Testis (tissue), 3 donors: ENCODE data around the gene MAGI2. TPM values are rescaled to one million over a fixed set of nuclear protein-coding genes. Genes with fewer than 3 reads are reported as not detected.

Experiments
- DNase-seq: peaks from one replicate; pipeline ENCODE4 v3.0.0-alpha.2; 2019
- H3K27ac ChIP-seq, 2 donors: fragments of 200-600 bp; sonication (generic); one replicate each; pipeline ENCODE4 v1.5.1; 2019
- H3K27me3 ChIP-seq: fragments of 200-600 bp; sonication (generic); one replicate; pipeline ENCODE4 v1.5.1; 2019
- H3K36me3 ChIP-seq: fragments of 200-600 bp; sonication (generic); one replicate; pipeline ENCODE4 v1.5.1; 2017; ENCODE audit warnings: low read depth; ENCODE audit errors: missing control alignments
- H3K4me1 ChIP-seq: fragments of 200-600 bp; sonication (generic); one replicate; pipeline ENCODE4 v1.5.1; 2019
- H3K4me3 ChIP-seq, 2 donors: fragments of 200-600 bp; sonication (generic); one replicate each; pipeline ENCODE4 v1.5.1; 2017 to 2019
- H3K9me3 ChIP-seq: fragments of 200-600 bp; sonication (generic); one replicate; pipeline ENCODE4 v1.5.1; 2017
- POLR2A ChIP-seq: fragments of 450-650 bp; IDR thresholded peaks from one replicate; pipeline ENCODE4 v1.6.1; 2017; ENCODE audit warnings: antibody characterized with exemption, mild to moderate bottlenecking, moderate library complexity
- WGBS, 2 donors: methylation state at CpG; one replicate each; pipeline ENCODE4 v1.1.5; 2018; 5-methylcytosine and 5-hydroxymethylcytosine counted together
- intact Hi-C: fragments of 100-400 bp; cut with DNase I; formaldehyde crosslinking; loops from one replicate; pipeline ENCODE4 v1.15.1; 2023; ENCODE audit warnings: low total_unique reads
- polyA plus RNA-seq: library from polyadenylated mRNA; stranded (reverse); fragments of 350-450 nt; fragmentation: Illumina TruSeq; extraction: RNeasy Lipid Tissue Mini Kit (QIAGEN cat#74804); gene quantifications from one replicate; pipeline ENCODE4 v1.2.3, GENCODE V29; 2014; ENCODE audit warnings: low read depth, low replicate concordance; ENCODE audit not compliant: insufficient read depth
- total RNA-seq, 2 donors: library from RNA; depleted of rRNA; stranded (reverse); fragments of >200 nt; gene quantifications; one replicate each; pipeline ENCODE4 v1.2.3, GENCODE V29; 2016
- TF ChIP-seq, protein P1 (sequence below), 3 experiments: fragments of 450-650 bp in 2 of 3; fragments of 200-600 bp in 1 of 3; sonication (generic) in 1 of 3; IDR thresholded peaks; one replicate each; pipeline ENCODE4 v1.5.1; 2016 to 2019; ENCODE audit warnings: antibody characterized with exemption in 3 of 3, mild to moderate bottlenecking in 2 of 3, moderate library complexity in 1 of 3

MAGI2 gene
- total and polyA plus RNA-seq, 3 donors from 2014 or later = 11.2 to 13.1 (median 12.4) TPM

DNA sequence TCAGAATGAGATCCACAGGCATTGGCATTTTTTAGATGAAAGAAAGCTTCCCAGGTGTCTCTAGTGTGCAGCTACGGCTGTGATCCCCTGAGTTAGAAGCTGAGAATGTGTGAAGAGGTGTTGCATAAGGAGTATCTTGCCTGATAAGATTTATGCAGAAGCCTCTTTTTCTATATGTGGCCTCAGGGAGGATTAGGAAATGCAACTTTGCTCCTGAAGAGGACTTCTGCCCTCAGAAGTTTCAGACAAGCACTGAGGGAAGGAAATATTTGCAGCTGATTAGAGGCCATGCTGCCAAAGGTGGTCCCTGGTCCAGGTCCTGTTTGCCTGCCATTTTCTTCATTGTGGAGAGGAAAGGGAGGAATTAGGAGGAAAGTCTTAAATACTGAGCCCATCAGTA lies 1103.1 kb downstream of the MAGI2 start:
- H3K27me3 ChIP-seq = no peaks in the 10 kb centered on the region
- no peaks in the 10 kb centered on the region for H3K9me3 ChIP-seq
- H3K4me3 ChIP-seq = no peak overlapping the region
- 62 to 74% methylated on average over 1 of the region's 1 CpG for WGBS, 2 donors
- no peak for DNase-seq
- H3K36me3 ChIP-seq = no peaks in the 10 kb centered on the region
- no peaks in the 10 kb centered on the region for H3K4me1 ChIP-seq
- intact Hi-C loops = no loop called here
- H3K27ac ChIP-seq = no peak overlapping the region
- TF ChIP-seq POLR2A = no peak
- TF ChIP-seq, protein P1, sequence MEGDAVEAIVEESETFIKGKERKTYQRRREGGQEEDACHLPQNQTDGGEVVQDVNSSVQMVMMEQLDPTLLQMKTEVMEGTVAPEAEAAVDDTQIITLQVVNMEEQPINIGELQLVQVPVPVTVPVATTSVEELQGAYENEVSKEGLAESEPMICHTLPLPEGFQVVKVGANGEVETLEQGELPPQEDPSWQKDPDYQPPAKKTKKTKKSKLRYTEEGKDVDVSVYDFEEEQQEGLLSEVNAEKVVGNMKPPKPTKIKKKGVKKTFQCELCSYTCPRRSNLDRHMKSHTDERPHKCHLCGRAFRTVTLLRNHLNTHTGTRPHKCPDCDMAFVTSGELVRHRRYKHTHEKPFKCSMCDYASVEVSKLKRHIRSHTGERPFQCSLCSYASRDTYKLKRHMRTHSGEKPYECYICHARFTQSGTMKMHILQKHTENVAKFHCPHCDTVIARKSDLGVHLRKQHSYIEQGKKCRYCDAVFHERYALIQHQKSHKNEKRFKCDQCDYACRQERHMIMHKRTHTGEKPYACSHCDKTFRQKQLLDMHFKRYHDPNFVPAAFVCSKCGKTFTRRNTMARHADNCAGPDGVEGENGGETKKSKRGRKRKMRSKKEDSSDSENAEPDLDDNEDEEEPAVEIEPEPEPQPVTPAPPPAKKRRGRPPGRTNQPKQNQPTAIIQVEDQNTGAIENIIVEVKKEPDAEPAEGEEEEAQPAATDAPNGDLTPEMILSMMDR (IDR thresholded peaks at IDR 0.05) = no peak

DNA sequence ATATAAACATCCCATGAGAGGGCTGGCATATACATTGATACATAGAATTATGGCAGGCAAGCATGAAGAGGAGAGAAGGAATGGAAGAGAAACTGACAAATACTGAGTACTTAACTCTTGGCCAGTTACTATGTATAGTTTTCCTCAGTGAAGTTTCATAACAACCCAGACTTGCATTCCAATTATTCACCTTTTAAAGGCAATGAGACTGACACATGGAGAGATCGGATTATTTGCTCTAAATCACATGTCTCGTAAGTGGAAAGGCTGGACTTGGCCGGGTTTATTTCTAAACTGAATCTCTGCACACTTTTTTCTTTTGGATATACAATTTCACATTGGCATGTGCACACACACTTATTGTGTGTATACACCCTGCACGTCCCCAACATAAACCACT lies 1106.6 kb downstream of the MAGI2 start:
- no peak for TF ChIP-seq POLR2A
- TF ChIP-seq, protein P1 (IDR thresholded peaks at IDR 0.05) = no peak
- Histone ChIP-seq H3K27me3 (no peaks in the 10 kb centered on the region), H3K9me3 (no peaks in the 10 kb centered on the region), H3K4me1 (no peaks in the 10 kb centered on the region), H3K4me3 (no peak overlapping the region), H3K36me3 (no peaks in the 10 kb centered on the region), H3K27ac (no peak overlapping the region)
- intact Hi-C loops = no loop called here
- no peak for DNase-seq
- 91 to 93% methylated on average over 4 of the region's 4 CpGs for WGBS, 2 donors

DNA sequence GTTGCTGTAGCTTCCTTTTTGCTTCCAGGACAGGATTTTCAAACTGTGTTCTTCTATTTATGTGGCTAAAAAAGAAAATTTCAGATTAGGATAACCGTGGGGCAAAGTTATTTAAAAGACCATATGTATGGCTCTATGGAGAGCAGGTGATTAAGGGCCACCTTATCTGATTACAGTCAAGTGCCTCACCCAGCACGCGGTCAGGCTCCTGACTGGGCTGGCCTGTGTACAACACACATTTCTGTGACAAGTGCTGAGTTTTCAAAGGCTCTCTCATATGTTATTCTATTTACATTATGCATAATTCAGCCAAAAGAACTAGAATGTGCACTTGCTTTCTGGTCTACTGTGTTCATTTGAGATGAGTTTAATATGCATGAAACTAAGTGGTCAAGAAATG lies 1107.5 kb downstream of the MAGI2 start:
- no peaks in the 10 kb centered on the region for H3K27me3 ChIP-seq
- 75 to 79% methylated on average over 3 of the region's 3 CpGs for WGBS, 2 donors
- H3K27ac ChIP-seq = no peak overlapping the region
- no peak for TF ChIP-seq POLR2A
- TF ChIP-seq, protein P1 (IDR thresholded peaks at IDR 0.05) = no peak
- no peaks in the 10 kb centered on the region for H3K36me3 ChIP-seq
- H3K4me3 ChIP-seq = no peak overlapping the region
- intact Hi-C loops = no loop called here
- no peak for DNase-seq
- H3K9me3 ChIP-seq = no peaks in the 10 kb centered on the region
- H3K4me1 ChIP-seq = no peaks in the 10 kb centered on the region

DNA sequence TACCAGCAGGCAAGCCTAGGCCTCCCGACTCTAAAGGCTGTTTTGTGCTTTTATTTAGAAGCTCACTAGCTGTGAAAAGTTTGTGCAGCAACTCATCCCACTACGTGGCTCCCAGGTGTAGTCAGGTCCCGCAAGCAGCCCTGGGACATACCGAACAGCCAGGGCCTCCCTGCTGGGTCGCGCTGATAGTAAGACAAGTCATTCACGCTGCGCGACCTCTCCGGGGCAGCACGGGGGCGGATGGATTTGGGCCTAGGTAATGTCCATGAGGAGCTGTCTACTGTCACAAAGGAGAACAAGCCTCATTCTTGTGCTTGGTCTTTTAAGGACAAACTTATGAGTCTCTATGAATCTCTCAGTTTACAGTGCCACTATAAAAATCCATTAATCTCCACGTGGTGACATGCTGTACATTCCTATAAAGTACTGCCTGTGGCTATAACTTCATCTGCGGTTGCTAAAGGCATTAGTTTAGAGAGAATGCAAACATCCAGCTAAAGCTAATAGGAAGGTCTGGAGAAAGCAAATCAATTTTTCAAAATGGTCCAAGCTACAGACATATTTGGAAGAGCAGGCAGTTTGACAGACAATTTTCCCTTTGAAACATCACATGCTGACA lies 1108.1 kb downstream of the MAGI2 start:
- WGBS, 2 donors = 48 to 66% methylated on average over 14 of the region's 14 CpGs
- intact Hi-C loops = no loop called here

More for the DNA sequence above, 1108.1 kb downstream of the MAGI2 start:
- H3K4me3 ChIP-seq = no peak overlapping the region
- TF ChIP-seq, protein P1 (IDR thresholded peaks at IDR 0.05) = no peak
- TF ChIP-seq POLR2A = no peak
- H3K27me3 ChIP-seq = no peaks in the 10 kb centered on the region
- peak; percentile 19 for DNase-seq
- H3K27ac ChIP-seq = no peak overlapping the region
- H3K4me1 ChIP-seq = no peaks in the 10 kb centered on the region
- no peaks in the 10 kb centered on the region for H3K9me3 ChIP-seq
- no peaks in the 10 kb centered on the region for H3K36me3 ChIP-seq
